HL-60/S4 (cell line): Measurements from ENCODE around the gene ZNF793.

Experiments
- in situ Hi-C: fragments of 300-500 bp; cut with MboI; formaldehyde crosslinking; loops from 2 replicates; pipeline ENCODE4 v1.14.3; 2022; ENCODE audit warnings: low sequenced_read_pairs

The ZNF793 gene

DNA sequence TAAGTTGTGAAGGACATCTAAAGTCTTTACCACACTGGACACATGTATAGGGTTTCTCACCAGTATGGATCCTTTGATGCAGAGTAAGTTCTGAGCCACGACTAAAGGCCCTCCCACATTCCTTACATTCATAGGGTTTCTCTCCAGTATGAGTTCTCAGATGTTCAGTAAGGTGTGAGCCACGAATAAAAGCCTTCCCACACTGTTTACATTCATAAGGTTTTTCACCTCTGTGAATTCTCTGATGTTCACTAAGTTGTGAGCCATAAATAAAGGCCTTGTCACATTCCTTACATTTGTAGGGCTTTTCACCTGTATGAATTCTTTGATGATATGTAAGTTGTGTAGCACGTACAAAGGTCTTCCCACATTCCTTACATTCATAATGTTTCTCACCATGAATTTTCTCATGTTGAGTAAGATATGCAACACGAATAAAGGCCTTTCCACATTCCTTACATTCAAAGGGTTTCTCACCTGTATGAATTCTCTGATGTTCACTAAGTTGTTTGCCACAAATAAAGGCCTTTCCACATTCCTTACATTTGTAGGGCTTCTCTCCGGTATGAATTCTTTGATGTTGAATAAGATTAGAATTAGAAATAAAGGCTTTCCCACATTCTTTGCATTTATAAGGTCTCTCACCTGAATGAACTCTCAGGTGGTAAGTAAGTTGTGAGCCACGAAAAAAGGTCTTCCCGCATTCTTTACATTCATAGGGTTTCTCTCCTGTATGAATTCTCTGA lies 58.1 kb downstream of the ZNF793 start:
- in situ Hi-C loops, result no loop called here

DNA sequence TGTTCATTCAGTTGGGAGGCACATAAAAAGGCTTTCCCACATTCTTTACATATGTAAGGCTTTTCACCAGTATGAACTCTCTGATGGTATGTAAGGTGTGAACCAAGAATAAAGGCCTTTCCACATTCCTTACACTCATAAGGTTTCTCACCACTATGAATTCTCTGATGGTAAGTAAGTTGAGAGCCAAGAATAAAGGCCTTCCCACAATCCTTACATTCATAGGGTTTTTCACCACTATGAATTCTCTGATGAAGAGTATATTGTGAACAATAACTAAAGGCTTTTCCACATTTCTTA lies 58.6 kb downstream of the ZNF793 start:
- in situ Hi-C loops, result no loop called here

- in situ Hi-C loops, result no loop called here
Measured at GRCh38 chr19:37572203-37572602, 65.5 kb downstream of the ZNF793 start.

- in situ Hi-C loops, result no loop called here
Measured at GRCh38 chr19:37583340-37583739, 76.6 kb downstream of the ZNF793 start.
